GM13977 (cell line): ENCODE measurements around the gene SLC36A3.

Experiments used
- DNase-seq: peaks from one replicate; pipeline ENCODE4 v3.0.0; 2012; ENCODE audit warnings: low spot score
- CTCF ChIP-seq: IDR thresholded peaks from 2 replicates; pipeline ENCODE4 v1.5.1; 2012; ENCODE audit warnings: mild to moderate bottlenecking, control low read depth; ENCODE audit not compliant: insufficient read depth; ENCODE audit errors: extremely low read depth, missing control alignments
- in situ Hi-C: fragments of 300-500 bp; cut with MboI; formaldehyde crosslinking; loops from one replicate; pipeline ENCODE4 v1.12.0; 2022; ENCODE audit warnings: low sequenced_read_pairs, low pct_unique_long_range_greater_than_20kb, mixed read lengths, inconsistent platforms; ENCODE audit not compliant: unreplicated experiment

The SLC36A3 gene

GRCh38 chr5:151251001-151251551 is 52.5 kb downstream of the SLC36A3 start:
- DNase-seq: no peak
- in situ Hi-C loops: no loop called here
- no peak for TF ChIP-seq CTCF

GRCh38 chr5:151250346-151251000 is 53.1 kb downstream of the SLC36A3 start:
- TF ChIP-seq CTCF: no peak
- DNase-seq: no peak

GRCh38 chr5:151249281-151249680 is 54.3 kb downstream of the SLC36A3 start:
- TF ChIP-seq CTCF: no peak
- no peak for DNase-seq

More at GRCh38 chr5:151250346-151251000, 53.1 kb downstream of the SLC36A3 start:
- in situ Hi-C loops: no loop called here

GRCh38 chr5:151248651-151249050 is 54.9 kb downstream of the SLC36A3 start:
- in situ Hi-C loops: no loop called here
- TF ChIP-seq CTCF: no peak
- no peak for DNase-seq

More at GRCh38 chr5:151249281-151249680, 54.3 kb downstream of the SLC36A3 start:
- in situ Hi-C loops: no loop called here

GRCh38 chr5:151245680-151246219 is 57.8 kb downstream of the SLC36A3 start:
- no peak for DNase-seq
- in situ Hi-C loops: no loop called here
- TF ChIP-seq CTCF: no peak

- in situ Hi-C loops: no loop called here
- no peak for DNase-seq
- no peak for TF ChIP-seq CTCF
Observed at GRCh38 chr5:151244206-151244605, 59.4 kb downstream of the SLC36A3 start.
